ENCODE data around the gene METTL2B. TPM values are rescaled to one million over a fixed set of nuclear protein-coding genes. Genes with fewer than 3 reads are reported as not detected.
"Not testable (repeated sequence)": the region's sequence is repeated elsewhere in the genome, so short reads cannot be mapped to it uniquely, and the experiment has no call there.

Gene METTL2B, protein sequence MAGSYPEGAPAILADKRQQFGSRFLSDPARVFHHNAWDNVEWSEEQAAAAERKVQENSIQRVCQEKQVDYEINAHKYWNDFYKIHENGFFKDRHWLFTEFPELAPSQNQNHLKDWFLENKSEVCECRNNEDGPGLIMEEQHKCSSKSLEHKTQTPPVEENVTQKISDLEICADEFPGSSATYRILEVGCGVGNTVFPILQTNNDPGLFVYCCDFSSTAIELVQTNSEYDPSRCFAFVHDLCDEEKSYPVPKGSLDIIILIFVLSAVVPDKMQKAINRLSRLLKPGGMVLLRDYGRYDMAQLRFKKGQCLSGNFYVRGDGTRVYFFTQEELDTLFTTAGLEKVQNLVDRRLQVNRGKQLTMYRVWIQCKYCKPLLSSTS
- 10 to 100 TPM; 24.7 to 27.3 TPM for total RNA-seq

DNA sequence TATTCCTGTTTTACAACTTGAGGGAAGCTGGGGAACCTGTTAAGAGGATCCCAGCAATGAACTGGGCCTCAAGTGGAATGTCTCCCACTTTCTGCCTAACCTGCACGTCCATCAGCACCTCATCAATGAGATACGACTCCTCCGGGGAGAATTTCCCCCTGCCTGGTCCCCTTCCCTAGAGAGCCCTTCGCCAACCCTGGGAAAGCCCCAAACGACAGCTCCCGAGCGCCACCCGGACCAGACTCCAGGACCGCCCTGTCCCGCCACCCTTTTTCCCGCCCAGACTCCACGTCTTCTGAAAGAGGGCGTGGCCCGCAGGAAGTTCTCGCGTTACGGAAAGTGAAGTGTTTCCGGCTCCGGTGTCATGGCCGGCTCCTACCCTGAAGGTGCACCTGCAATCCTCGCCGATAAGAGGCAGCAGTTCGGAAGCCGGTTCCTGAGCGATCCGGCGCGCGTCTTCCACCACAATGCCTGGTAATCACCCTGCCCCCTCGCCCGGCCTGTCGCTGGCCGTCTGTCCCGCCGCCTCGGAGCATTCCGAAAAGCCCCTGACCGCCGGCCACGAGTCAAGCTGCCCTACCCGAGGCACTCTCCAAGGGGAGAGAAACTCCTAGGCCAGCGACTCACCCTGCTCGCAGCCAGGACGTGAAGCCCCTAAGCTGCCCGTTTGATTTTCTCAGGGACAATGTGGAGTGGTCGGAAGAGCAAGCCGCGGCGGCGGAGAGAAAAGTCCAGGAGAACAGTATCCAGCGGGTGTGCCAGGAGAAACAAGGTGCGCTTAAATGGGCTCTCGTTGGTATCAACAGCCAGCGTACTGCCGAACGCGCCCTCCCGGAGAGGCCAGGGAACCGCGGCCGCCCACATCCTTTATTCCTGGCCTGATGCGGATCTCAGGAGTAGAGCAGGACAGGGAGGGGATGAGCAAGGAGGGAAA is at the start of gene METTL2B:
Gene METTL2B, plus strand, starts transcription at position 347 of the 934 bp plus-strand sequence. Its CDS starts 18 bp downstream, at position 365.
- Mint-ChIP-seq H3K27ac (peak within 1 kb of the TSS; percentile 96), H3K4me1 (peaks cover 26% of the 10 kb centered on the region), H3K4me3 (peak within 1 kb of the TSS; percentile 95)
- POLR2A ChIA-PET; H3K27me3 Mint-ChIP-seq; H3K36me3 Mint-ChIP-seq (ENCODE audit: low read depth); H3K9me3 Mint-ChIP-seq: not testable (repeated sequence)
- CTCF ChIA-PET: interaction anchor here (0.5 to 1.5 kb wide), 6 partner anchors 16 to 463 kb away, joined by 3 to 5 read pairs (median 4); no protein-coding TSS in a partner anchor
- peak; percentile 95 for DNase-seq

DNA sequence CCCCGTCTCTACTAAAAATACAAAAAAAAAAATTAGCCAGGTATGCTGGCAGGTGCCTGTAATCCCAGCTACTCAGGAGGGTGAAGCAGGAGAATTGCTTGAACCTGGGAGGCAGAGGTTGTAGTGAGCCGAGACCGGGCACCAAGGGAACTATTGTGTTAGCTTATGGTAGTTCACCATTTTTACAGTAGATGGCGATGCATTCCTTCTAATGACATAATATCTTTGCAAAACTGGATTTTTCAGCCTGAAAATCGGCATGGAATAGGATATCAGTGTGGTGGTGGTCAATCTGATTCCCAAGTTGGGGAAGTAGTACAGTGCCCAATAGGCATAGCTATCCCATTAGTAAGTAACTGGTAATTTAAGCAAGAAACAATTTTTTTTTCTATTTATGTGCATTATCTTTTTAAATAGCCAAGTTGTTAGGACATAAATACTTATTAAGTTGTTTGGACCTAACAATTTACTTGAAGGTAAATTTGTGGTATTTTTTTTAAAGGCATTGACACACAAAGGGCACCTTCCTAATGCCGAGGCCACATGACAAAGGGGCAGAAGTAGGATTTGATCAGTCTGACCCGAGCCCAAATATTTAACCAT is 49.2 kb upstream of the METTL2B start:
- Mint-ChIP-seq H3K27ac (no peak overlapping the region), H3K4me1 (peaks cover 4% of the 10 kb centered on the region), H3K27me3 (peaks cover 7% of the 10 kb centered on the region), H3K9me3 (no peaks in the 10 kb centered on the region), H3K4me3 (no peak overlapping the region), H3K36me3 (ENCODE audit: low read depth) (no peaks in the 10 kb centered on the region)
- DNase-seq: peak; percentile 51
- ChIA-PET CTCF (interaction anchor here (0.7 to 10.0 kb wide), 24 partner anchors 8 to 457 kb away, joined by 3 to 116 read pairs (median 4); partner anchors contain the start of genes ATP6V1F, CALU, HILPDA and IMPDH1), POLR2A (no interaction called here)

DNA sequence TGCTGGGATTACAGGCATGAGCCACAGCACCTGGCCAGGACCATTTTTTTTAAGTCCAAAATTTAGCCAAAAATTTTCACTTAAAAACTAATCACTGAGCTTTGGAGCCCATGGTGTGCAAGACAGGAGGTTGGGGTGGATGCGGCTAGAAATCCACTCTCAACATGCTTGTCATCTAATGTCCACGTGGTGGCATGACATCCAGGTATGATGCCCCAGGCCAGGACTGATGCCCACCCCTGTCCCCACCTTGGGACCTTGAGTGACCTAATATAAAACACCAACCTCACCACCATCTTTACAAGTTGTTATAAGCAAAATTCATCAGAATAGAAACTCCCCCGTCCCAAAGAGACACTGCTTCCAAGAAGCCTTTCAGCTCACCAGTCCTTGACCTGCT is 46.3 kb upstream of the METTL2B start:
- DNase-seq: no peak
- H3K4me1 Mint-ChIP-seq: peaks cover 4% of the 10 kb centered on the region
- H3K27me3 Mint-ChIP-seq: peaks cover 16% of the 10 kb centered on the region
- H3K36me3 Mint-ChIP-seq (ENCODE audit: low read depth): no peaks in the 10 kb centered on the region
- H3K9me3 Mint-ChIP-seq: no peaks in the 10 kb centered on the region
- H3K27ac Mint-ChIP-seq: no peak overlapping the region
- ChIA-PET POLR2A (no interaction called here), CTCF (interaction anchor here (1.3 to 10.0 kb wide), 2 partner anchors 15 to 31 kb away, joined by 5 to 116 read pairs; no protein-coding TSS in a partner anchor)
- no peak overlapping the region for H3K4me3 Mint-ChIP-seq

DNA sequence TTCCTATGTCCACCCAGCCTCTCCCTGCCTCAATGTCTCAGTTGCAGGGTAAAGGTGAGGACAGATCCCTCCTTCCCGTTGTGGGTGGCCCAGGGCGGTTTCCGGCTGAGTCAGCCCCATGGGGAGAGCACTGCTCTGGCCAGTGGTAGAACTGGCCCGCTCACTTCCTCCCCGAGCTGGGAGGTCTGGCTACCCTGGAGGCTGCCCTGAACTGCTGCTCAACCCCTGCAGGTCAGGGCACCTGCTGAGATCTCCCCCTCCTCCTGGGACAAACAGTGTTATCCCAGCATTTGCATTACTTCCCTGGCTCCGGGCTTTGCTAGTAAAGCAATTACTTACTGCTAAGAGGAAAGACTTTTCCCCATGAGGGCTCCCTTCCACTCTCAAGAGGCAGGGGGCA is 45.3 kb upstream of the METTL2B start:
- no peaks in the 10 kb centered on the region for H3K9me3 Mint-ChIP-seq
- ChIA-PET POLR2A (interaction anchor here (0.6 kb wide), 1 partner anchor 28 kb away, joined by 3 read pairs; no protein-coding TSS in a partner anchor), CTCF (interaction anchor here (0.5 to 10.0 kb wide), 4 partner anchors 8 to 30 kb away, joined by 4 to 116 read pairs (median 6); partner anchors contain the start of gene HILPDA)
- peaks cover 4% of the 10 kb centered on the region for H3K4me1 Mint-ChIP-seq
- H3K27ac Mint-ChIP-seq: no peak overlapping the region
- H3K4me3 Mint-ChIP-seq: no peak overlapping the region
- DNase-seq: no peak
- no peaks in the 10 kb centered on the region for H3K36me3 Mint-ChIP-seq (ENCODE audit: low read depth)
- H3K27me3 Mint-ChIP-seq: peaks cover 21% of the 10 kb centered on the region

DNA sequence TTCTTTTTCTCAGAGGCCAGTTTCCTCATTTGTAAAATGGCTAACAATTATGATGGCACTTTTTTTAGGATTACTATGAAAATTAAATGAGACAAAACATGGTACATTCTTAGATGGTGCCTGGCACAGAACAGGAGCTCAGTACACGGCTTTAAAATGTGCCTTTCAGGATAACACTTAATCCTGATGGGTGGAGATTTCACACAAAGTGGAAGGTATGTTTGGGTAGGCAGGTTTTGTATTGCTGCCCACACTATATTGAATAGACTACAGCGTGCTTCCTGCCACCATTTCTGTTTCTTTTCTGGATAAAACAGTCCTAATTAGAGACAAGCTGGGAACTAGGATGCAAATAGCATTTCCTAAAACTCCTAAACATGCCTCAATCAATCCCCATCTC is 44.8 kb upstream of the METTL2B start:
- Mint-ChIP-seq H3K9me3 (no peaks in the 10 kb centered on the region), H3K4me3 (no peak overlapping the region), H3K27me3 (peaks cover 21% of the 10 kb centered on the region), H3K4me1 (peaks cover 4% of the 10 kb centered on the region), H3K36me3 (ENCODE audit: low read depth) (no peaks in the 10 kb centered on the region), H3K27ac (no peak overlapping the region)
- ChIA-PET CTCF (interaction anchor here (0.5 to 10.0 kb wide), 4 partner anchors 9 to 29 kb away, joined by 4 to 116 read pairs (median 6); partner anchors contain the start of gene HILPDA), POLR2A (interaction anchor here (0.6 kb wide), 1 partner anchor 28 kb away, joined by 3 read pairs; no protein-coding TSS in a partner anchor)
- no peak for DNase-seq

DNA sequence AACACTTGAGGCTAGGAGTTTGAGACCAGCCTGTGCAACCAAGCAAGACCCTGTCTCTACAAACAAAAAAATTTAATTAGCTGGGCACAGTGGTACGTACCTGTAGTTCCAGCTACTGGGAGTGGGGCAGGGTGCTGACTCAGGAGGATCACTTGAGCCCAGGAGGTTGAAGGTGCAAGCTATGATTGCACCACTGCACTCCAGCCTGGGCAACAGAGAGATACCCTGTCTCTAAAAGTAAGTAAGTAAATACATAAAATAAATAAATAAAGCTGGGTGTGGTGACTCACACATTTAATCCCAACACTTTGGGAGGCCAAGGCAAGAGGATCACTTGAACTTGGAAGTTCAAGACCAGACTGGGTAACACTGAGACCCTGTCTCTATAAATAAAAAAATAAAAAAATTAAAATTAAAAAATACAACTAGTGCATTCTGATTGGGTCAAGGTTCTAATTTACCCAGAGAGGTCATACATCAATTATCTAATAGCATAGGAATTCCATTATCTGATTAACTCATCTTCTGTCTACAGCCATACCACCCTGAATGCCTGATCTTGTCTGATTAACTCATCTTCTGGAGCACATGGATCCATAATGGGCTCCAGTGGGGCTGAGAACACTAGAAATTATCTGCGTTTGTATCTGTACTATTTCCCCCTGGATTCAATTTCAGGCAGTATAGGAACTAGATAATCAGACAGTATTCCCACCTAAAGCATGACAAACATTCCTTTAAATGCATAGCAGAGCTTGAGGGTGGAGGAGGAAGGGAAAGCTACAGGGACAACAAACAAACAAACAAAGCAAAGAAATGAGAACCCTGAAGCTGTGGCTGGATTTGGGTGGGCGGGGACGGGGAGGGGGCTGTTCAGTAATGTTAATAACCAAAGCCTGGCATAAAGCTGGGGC is 41.9 kb upstream of the METTL2B start:
- POLR2A ChIA-PET: no interaction called here
- no peak overlapping the region for H3K4me3 Mint-ChIP-seq
- peaks cover under 1% of the 10 kb centered on the region for H3K4me1 Mint-ChIP-seq
- H3K36me3 Mint-ChIP-seq (ENCODE audit: low read depth): no peaks in the 10 kb centered on the region
- DNase-seq: no peak
- H3K27ac Mint-ChIP-seq: no peak overlapping the region
- CTCF ChIA-PET: interaction anchor here (0.8 to 1.8 kb wide), 5 partner anchors 8 to 40 kb away, joined by 3 to 5 read pairs (median 4); no protein-coding TSS in a partner anchor
- H3K9me3 Mint-ChIP-seq: no peaks in the 10 kb centered on the region
- H3K27me3 Mint-ChIP-seq: peaks cover 14% of the 10 kb centered on the region

DNA sequence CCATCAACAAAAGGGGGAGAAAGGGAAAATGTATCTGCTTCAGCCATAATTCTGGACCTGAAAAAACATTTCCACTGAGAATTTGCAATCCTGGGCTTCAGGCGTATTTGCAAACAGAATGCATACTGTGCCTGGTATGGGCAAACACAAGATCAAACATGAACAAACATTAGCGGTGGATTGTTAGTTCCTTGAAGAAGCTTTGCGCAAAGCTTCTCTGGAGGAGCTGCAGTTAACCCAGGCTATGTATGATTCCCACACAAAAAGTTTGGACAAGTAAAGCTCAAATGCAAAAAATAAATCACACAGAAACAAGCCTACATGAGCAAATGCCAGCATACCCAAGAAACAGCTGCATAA is 41.2 kb upstream of the METTL2B start:
- Mint-ChIP-seq H3K27me3 (peaks cover 14% of the 10 kb centered on the region), H3K9me3 (no peaks in the 10 kb centered on the region), H3K27ac (no peak overlapping the region), H3K4me3 (no peak overlapping the region), H3K4me1 (no peaks in the 10 kb centered on the region), H3K36me3 (ENCODE audit: low read depth) (no peaks in the 10 kb centered on the region)
- no peak for DNase-seq
- ChIA-PET CTCF (interaction anchor here (1.3 to 1.8 kb wide), 4 partner anchors 9 to 20 kb away, joined by 4 to 5 read pairs (median 4); partner anchors contain the start of gene HILPDA), POLR2A (no interaction called here)

DNA sequence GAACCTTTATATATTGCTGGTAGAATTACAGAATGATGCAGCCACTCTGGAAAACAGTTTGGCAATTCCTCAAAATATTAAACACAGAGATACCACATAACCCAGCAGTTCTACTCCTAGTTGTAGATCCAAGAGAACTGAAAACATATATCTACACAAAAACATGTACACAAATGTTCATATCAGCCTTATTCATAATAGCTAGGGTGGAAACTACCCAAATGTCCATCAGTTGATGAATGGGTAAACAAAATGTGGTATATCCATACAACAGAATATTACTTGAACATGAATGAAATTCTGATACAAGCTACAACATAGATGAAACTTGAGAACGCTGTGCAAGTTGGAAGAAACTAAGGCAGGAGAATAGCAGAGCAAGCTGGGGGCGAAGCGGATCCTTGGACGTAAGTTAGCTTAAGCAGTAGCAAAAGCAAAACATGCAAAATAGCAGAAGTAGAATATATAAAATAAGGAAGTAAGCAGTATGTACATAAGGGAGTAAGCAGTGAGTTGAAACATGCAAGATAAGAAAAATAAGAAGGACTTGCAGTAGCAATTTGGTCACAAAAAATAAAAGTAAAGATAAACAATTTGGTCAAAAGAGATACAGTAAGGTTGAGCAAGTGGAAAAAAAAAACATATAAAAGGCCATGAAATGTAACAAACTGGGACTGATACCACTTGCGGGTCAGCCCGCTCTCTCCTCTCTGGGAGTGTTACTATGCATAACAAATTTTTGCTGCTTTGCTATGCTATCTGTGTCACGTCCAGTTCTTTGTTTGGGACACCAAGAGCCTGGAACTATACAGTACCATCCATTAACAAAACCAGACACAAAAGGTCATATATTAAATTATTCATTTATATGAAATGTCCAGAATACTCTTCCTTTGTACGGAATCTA is 38.9 kb upstream of the METTL2B start:
- Mint-ChIP-seq H3K9me3 (no peaks in the 10 kb centered on the region), H3K4me1 (no peaks in the 10 kb centered on the region), H3K36me3 (ENCODE audit: low read depth) (no peaks in the 10 kb centered on the region), H3K27ac (no peak overlapping the region), H3K27me3 (peaks cover 14% of the 10 kb centered on the region), H3K4me3 (no peak overlapping the region)
- CTCF ChIA-PET: interaction anchor here (0.7 to 0.8 kb wide), 2 partner anchors 11 to 15 kb away, joined by 3 to 4 read pairs; no protein-coding TSS in a partner anchor
- POLR2A ChIA-PET: no interaction called here
- no peak for DNase-seq

DNA sequence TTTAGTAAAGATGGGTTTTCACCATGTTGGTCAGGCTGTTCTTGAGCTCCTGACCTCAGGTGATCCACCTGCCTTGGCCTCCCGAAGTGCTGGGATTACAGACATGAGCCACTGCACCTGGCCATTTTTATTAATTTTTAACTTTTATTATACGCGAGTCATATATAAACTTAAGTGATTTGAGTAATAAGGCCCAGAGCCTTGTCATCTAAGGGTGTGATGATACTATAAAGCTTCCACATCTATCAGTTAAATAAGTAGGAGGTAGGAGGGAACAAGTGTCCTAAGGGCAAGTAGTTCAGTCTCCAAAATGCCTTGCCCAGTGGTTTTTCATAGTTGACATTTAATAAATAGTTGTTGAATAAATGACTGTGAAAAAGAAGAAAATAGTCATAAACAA is 34.2 kb upstream of the METTL2B start:
- peaks cover 6% of the 10 kb centered on the region for H3K4me1 Mint-ChIP-seq
- no peak for DNase-seq
- no peak overlapping the region for H3K27ac Mint-ChIP-seq
- POLR2A ChIA-PET: no interaction called here
- H3K36me3 Mint-ChIP-seq (ENCODE audit: low read depth): no peaks in the 10 kb centered on the region
- H3K9me3 Mint-ChIP-seq: no peaks in the 10 kb centered on the region
- CTCF ChIA-PET: interaction anchor here (0.8 to 3.3 kb wide), 5 partner anchors 13 to 26 kb away, joined by 3 to 21 read pairs (median 6); partner anchors contain the start of gene HILPDA
- H3K27me3 Mint-ChIP-seq: no peaks in the 10 kb centered on the region
- no peak overlapping the region for H3K4me3 Mint-ChIP-seq

DNA sequence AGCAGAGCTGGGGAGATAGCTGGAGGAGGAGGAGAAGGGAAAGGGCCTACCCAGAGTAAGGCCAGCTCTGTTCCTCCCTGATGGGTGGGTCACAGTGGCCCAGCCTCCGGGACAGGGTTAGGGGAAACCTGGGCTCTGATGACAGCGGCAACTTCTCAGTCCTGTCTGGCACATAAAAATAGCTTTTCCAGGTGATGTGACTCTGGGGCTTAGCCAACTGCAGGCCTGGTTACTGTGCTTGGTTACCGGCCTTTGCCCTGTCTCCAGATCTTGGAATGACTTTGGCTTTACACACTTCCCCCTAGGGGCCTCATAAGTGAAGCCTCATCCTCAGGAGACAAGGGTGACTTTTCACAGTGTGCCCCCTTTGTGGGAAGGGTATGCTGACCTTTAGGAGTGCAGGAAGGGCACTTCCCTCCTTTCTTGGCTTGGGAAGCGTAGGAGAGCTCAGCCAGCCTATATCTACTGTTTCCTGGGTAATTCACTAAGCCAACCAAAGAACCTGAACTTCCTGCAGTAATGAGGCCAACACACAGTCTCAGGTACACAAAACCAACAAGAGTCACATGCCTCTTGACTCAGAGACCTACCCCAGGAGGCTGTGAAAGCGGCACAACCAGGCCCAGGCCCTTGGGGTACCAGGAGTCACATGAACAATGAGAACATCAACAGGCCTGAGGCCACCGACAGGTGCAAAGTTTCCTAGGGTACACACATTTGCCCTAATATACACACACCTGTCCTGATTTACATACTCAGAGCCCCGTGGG is 32.5 kb upstream of the METTL2B start:
- Mint-ChIP-seq H3K4me3 (no peak overlapping the region), H3K36me3 (ENCODE audit: low read depth) (no peaks in the 10 kb centered on the region), H3K4me1 (peaks cover 7% of the 10 kb centered on the region), H3K27me3 (no peaks in the 10 kb centered on the region), H3K9me3 (no peaks in the 10 kb centered on the region), H3K27ac (no peak overlapping the region)
- ChIA-PET CTCF (interaction anchor here (0.6 to 3.3 kb wide), 8 partner anchors 10 to 836 kb away, joined by 3 to 15 read pairs (median 6); partner anchors contain the start of gene HILPDA), POLR2A (interaction anchor here (1.0 kb wide), 1 partner anchor 16 kb away, joined by 3 read pairs; no protein-coding TSS in a partner anchor)
- DNase-seq: no peak

Data from activated CD4-positive, alpha-beta T cell treated with anti-CD3 and anti-CD28 coated beads, Interleukin-2, amount 10 ng/mL, durations not matched to agents 7 days and 5 days (primary cell).